Peyer's patch (tissue), 4 donors: ENCODE results near the gene UGT2B15. TPM values are rescaled to one million over a fixed set of nuclear protein-coding genes. Genes with fewer than 3 reads are reported as not detected.

Experiments used
- DNase-seq, 3 donors: peaks; one replicate each; pipeline ENCODE4 v3.0.0-alpha.2; 2017 to 2019
- H3K27ac ChIP-seq, 4 donors: fragments of 200-600 bp; sonication (generic); one replicate each; pipeline ENCODE4 v1.5.1; 2016 to 2019
- H3K27me3 ChIP-seq, 2 donors: fragments of 200-600 bp; sonication (generic); one replicate each; pipeline ENCODE4 v1.5.1; 2019
- H3K36me3 ChIP-seq, 3 donors: fragments of 200-600 bp; sonication (generic); one replicate each; pipeline ENCODE4 v1.5.1; 2016 to 2019
- H3K4me1 ChIP-seq, 4 donors: fragments of 200-600 bp; sonication (generic); one replicate each; pipeline ENCODE4 v1.5.1; 2016 to 2019
- H3K4me3 ChIP-seq, 4 donors: fragments of 200-600 bp; sonication (generic); 1 replicate in 3 of 4; 2 replicates in 1 of 4; pipeline ENCODE4 v1.5.1; 2016 to 2019; ENCODE audit warnings: mild to moderate bottlenecking in 1 of 4
- H3K9me3 ChIP-seq, 4 donors: fragments of 200-600 bp; sonication (generic); one replicate each; pipeline ENCODE4 v1.5.1; 2016 to 2019; ENCODE audit warnings: mild to moderate bottlenecking in 1 of 4
- CTCF ChIP-seq, 6 experiments: fragments of 450-650 bp in 4 of 6; fragments of 200-600 bp in 2 of 6; sonication (generic) in 1 of 6; IDR thresholded peaks; one replicate each; pipeline ENCODE4 v1.5.1; 2017 to 2019; ENCODE audit warnings: antibody characterized with exemption in 6 of 6, mild to moderate bottlenecking in 3 of 6, moderate library complexity in 1 of 6
- POLR2A ChIP-seq, 2 donors: fragments of 450-650 bp; IDR thresholded peaks; one replicate each; pipeline ENCODE4 v1.5.1; 2017; ENCODE audit warnings: antibody characterized with exemption in 2 of 2, mild to moderate bottlenecking in 2 of 2, moderate library complexity in 2 of 2
- total RNA-seq, 4 donors: library from RNA; depleted of rRNA; stranded (reverse); fragments of >200 nt; gene quantifications; one replicate each; pipeline ENCODE4 v1.1.0, GENCODE V29; 2016

Gene UGT2B15
- total RNA-seq, 4 donors from 2014 or later = 13.0 to 76.4 (median 24.0) TPM; not detected in 1

GRCh38 chr4:68617003-68617698 is 53.3 kb downstream of the UGT2B15 start:
- H3K4me1 ChIP-seq = no peaks in the 10 kb centered on the region
- TF ChIP-seq CTCF (IDR thresholded peaks at IDR 0.05) = no peak
- H3K9me3 ChIP-seq = no peaks in the 10 kb centered on the region
- DNase-seq = no peak
- no peak overlapping the region for H3K27ac ChIP-seq
- no peak overlapping the region for H3K4me3 ChIP-seq
- H3K36me3 ChIP-seq = no peaks in the 10 kb centered on the region
- no peaks in the 10 kb centered on the region for H3K27me3 ChIP-seq

GRCh38 chr4:68615699-68616422 is 54.6 kb downstream of the UGT2B15 start:
- no peak overlapping the region for H3K4me3 ChIP-seq
- H3K9me3 ChIP-seq = no peaks in the 10 kb centered on the region
- no peaks in the 10 kb centered on the region for H3K36me3 ChIP-seq
- no peaks in the 10 kb centered on the region for H3K27me3 ChIP-seq
- H3K27ac ChIP-seq = no peak overlapping the region
- H3K4me1 ChIP-seq = no peaks in the 10 kb centered on the region
- TF ChIP-seq POLR2A (IDR thresholded peaks at IDR 0.05) = no peak
- TF ChIP-seq CTCF (IDR thresholded peaks at IDR 0.05) = no peak
- DNase-seq = no peak

DNA sequence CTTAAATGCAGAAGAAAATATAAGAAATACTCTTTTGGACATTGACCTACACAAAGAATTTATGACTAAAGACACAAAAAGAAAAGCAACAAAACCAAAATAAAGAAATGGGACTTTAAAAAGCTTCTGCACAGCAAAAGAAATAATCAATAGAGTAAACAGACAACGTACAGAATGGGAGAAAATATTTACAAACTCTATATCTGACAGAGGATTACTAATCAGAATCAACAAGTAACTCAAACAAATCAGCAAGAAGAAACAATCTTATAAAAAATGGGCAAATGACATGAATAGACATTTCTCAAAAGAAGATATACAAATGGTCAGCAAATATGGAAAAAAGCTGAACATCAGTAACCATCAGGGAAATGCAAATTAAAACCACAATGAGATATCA is 56.7 kb downstream of the UGT2B15 start:
- Histone ChIP-seq H3K36me3 (no peaks in the 10 kb centered on the region), H3K27me3 (no peaks in the 10 kb centered on the region), H3K27ac (no peak overlapping the region), H3K4me3 (no peak overlapping the region), H3K9me3 (no peaks in the 10 kb centered on the region), H3K4me1 (no peaks in the 10 kb centered on the region)
- TF ChIP-seq CTCF (IDR thresholded peaks at IDR 0.05) = no peak
- TF ChIP-seq POLR2A (IDR thresholded peaks at IDR 0.05) = no peak
- no peak for DNase-seq

GRCh38 chr4:68606240-68606639 is 64.2 kb downstream of the UGT2B15 start:
- TF ChIP-seq CTCF (IDR thresholded peaks at IDR 0.05) = no peak
- no peak for TF ChIP-seq POLR2A (IDR thresholded peaks at IDR 0.05)
- no peak for DNase-seq
- no peaks in the 10 kb centered on the region for H3K9me3 ChIP-seq
- H3K27ac ChIP-seq = no peak overlapping the region
- H3K36me3 ChIP-seq = no peaks in the 10 kb centered on the region
- H3K4me1 ChIP-seq = no peaks in the 10 kb centered on the region
- no peak overlapping the region for H3K4me3 ChIP-seq
- no peaks in the 10 kb centered on the region for H3K27me3 ChIP-seq

GRCh38 chr4:68599150-68599549 is 71.3 kb downstream of the UGT2B15 start:
- H3K4me3 ChIP-seq = no peak overlapping the region
- H3K9me3 ChIP-seq = no peaks in the 10 kb centered on the region
- TF ChIP-seq CTCF (IDR thresholded peaks at IDR 0.05) (no peak), POLR2A (IDR thresholded peaks at IDR 0.05) (no peak)
- no peaks in the 10 kb centered on the region for H3K36me3 ChIP-seq
- no peaks in the 10 kb centered on the region for H3K4me1 ChIP-seq
- no peaks in the 10 kb centered on the region for H3K27me3 ChIP-seq
- H3K27ac ChIP-seq = no peak overlapping the region
- DNase-seq = no peak
